PC-9 (cell line): ENCODE data around the gene COPA.

Source experiments
- EZH2 ChIP-seq: fragments of 200-600 bp; sonication (generic); IDR thresholded peaks from 2 replicates; pipeline ENCODE4 v1.8.0; 2017; ENCODE audit warnings: antibody characterized with exemption, low read depth
- TF ChIP-seq, protein P1 (sequence below): fragments of 200-600 bp; sonication (generic); conservative IDR thresholded peaks from 2 replicates; pipeline ENCODE4 v1.6.1; 2017; ENCODE audit warnings: mixed run types, antibody characterized with exemption, mild to moderate bottlenecking, moderate library complexity

DNA sequence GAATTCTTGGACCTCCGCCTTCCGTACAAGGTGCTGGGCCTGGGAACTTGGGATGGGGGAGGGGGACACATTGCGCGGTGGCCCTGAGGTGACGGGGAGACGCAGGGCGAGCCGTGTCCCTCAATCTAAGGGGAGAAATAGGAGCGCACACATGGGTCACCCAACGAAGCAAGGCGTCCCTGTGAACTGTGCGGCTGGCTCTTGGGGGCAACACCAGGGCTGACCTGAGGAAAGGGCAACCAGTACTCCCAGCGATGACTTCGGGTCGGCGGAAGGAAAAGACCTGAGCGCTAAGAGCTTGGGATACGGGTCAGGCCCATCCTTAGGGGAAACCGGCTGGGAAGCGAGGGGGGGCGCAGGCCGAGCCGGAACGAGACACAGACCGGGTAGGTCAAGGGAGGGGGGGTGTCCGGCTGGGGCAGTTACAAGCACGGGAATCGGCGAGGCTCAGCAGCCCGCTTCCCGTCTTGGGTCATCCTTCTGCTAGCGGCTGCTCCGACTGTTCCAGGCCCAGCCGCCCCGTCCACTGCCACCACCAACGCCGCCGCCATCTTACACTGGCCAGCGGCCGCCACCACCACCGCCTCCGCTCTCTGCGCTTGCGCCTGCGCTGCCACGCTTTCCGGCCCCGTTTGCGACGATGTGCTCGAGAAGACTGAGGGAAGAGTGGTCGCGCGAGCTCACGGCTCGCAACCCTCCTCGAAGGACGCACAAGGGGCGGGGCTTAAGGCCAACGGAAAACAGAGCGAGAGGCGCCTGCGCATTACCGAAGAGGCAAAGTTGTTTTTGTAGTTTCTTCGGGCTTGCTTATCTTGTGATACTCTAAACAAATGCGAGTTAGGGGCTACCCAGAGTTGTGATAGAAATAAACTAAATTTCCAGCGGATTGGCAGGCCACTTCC, 80.9 kb downstream of the COPA start, which contains the start of gene DCAF8:
- TF ChIP-seq, protein P1, sequence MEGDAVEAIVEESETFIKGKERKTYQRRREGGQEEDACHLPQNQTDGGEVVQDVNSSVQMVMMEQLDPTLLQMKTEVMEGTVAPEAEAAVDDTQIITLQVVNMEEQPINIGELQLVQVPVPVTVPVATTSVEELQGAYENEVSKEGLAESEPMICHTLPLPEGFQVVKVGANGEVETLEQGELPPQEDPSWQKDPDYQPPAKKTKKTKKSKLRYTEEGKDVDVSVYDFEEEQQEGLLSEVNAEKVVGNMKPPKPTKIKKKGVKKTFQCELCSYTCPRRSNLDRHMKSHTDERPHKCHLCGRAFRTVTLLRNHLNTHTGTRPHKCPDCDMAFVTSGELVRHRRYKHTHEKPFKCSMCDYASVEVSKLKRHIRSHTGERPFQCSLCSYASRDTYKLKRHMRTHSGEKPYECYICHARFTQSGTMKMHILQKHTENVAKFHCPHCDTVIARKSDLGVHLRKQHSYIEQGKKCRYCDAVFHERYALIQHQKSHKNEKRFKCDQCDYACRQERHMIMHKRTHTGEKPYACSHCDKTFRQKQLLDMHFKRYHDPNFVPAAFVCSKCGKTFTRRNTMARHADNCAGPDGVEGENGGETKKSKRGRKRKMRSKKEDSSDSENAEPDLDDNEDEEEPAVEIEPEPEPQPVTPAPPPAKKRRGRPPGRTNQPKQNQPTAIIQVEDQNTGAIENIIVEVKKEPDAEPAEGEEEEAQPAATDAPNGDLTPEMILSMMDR, result no peak
- TF ChIP-seq EZH2, result no peak
